ENCODE measurements around the gene RAP2B. TPM values are rescaled to one million over a fixed set of nuclear protein-coding genes. Genes with fewer than 3 reads are reported as not detected.

RAP2B gene
- total and polyA plus RNA-seq, 7 experiments from 2014 or later, result 10.6 to 30.3 (median 24.3) TPM

DNA sequence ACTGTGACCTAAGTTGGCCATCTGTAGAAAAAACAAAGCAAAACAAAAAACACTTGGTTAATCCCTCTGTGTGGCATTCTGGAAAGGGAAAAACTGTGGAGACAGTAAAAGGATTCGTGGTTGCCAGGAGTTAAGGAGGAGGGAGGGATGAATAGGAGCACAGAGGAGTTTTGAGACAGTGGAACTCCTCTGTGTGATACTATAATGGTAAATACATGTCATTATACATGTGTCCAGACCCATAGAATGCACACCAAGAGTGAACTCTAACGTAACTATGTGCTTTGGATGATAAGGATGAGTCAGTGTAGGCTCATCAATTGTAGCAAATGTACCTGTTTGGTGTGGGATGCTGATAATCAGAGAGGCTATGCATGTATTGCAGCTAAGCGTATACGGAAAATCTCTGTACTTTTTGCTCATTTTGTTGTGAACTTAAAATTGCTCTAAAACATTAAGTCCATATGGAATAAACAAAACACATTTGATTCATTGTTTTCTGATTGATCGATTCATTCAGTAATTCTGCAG, 33.4 kb downstream of the RAP2B start:
- intact Hi-C loops (cut with micrococcal nuclease), result no loop called here
- ATAC-seq (no peak), DNase-seq (no peak)
- peaks cover 0 to 3% (median 0%) of the 10 kb centered on the region in 5 donors for H3K36me3 Mint-ChIP-seq
- Histone ChIP-seq H3K9me3 (ENCODE audit: control insufficient read depth in 2 of 3, low read length in 3 of 3) (no peaks in the 10 kb centered on the region), H3K36me3 (ENCODE audit: control insufficient read depth in 2 of 3, insufficient read depth in 3 of 3, low read length in 3 of 3) (no peaks in the 10 kb centered on the region), H3K4me3 (ENCODE audit: low read length) (no peak overlapping the region), H3K27me3 (ENCODE audit: control insufficient read depth in 2 of 2, insufficient read depth in 2 of 2, low read length in 2 of 2) (no peaks in the 10 kb centered on the region), H3K27ac (ENCODE audit: low read depth, low read length) (no peak overlapping the region), H3K4me1 (ENCODE audit: control insufficient read depth in 2 of 2, insufficient read depth in 2 of 2, low read length in 2 of 2) (no peaks in the 10 kb centered on the region)
- peaks cover 0 to 5% (median 0%) of the 10 kb centered on the region in 7 donors for H3K4me1 Mint-ChIP-seq
- H3K9me3 Mint-ChIP-seq, result no peaks in the 10 kb centered on the region
- POLR2A ChIA-PET, result interaction anchor here (1.3 kb wide), 1 partner anchor 9 kb away, joined by 4 read pairs; no protein-coding TSS in a partner anchor
- H3K4me3 Mint-ChIP-seq, result no peak overlapping the region
- CTCF ChIA-PET, result no interaction called here
- H3K27me3 Mint-ChIP-seq, result no peaks in the 10 kb centered on the region
- H3K27ac Mint-ChIP-seq, result no peak overlapping the region

DNA sequence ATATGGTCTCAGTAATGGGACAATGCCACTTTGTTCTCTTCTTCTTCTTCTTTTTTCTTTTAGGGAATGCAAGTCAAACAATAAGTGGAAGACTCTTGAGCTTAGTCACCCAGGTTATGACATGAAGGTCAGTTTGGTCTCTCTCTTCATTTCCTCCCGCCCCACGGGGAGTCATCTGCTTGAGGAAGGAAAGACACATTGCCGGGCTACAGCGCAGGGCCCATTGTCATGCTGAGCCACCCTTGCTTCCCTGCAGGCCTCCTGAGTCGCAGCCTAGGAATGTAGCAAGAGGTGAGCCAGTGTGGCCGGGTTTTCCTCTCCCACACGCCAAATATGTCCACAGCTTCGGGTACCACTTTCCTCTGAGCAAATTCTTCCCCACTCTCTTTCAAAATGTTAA, 47.6 kb downstream of the RAP2B start:
- peaks cover 0 to 1% (median 0%) of the 10 kb centered on the region in 5 donors for H3K27me3 Mint-ChIP-seq
- intact Hi-C loops (cut with micrococcal nuclease), result no loop called here
- ATAC-seq (peak; percentile 85), DNase-seq (no peak)
- Histone ChIP-seq H3K27me3 (ENCODE audit: control insufficient read depth in 2 of 2, insufficient read depth in 2 of 2, low read length in 2 of 2) (no peaks in the 10 kb centered on the region), H3K4me1 (ENCODE audit: control insufficient read depth in 2 of 2, insufficient read depth in 2 of 2, low read length in 2 of 2) (peaks cover 6 to 14% of the 10 kb centered on the region in 2 donors), H3K9me3 (ENCODE audit: control insufficient read depth in 2 of 3, low read length in 3 of 3) (no peaks in the 10 kb centered on the region), H3K27ac (ENCODE audit: low read depth, low read length) (no peak overlapping the region), H3K36me3 (ENCODE audit: control insufficient read depth in 2 of 3, insufficient read depth in 3 of 3, low read length in 3 of 3) (no peaks in the 10 kb centered on the region), H3K4me3 (ENCODE audit: low read length) (no peak overlapping the region)
- H3K4me3 Mint-ChIP-seq, result peak overlapping the region in 9 of 10 donors; percentile 20 to 80 (median 72)
- ChIA-PET CTCF (interaction anchor here (0.6 to 2.9 kb wide), 14 partner anchors 9 to 81 kb away, joined by 3 to 17 read pairs (median 4); no protein-coding TSS in a partner anchor), POLR2A (interaction anchor here (0.6 to 1.9 kb wide), 6 partner anchors 9 to 392 kb away, joined by 3 to 15 read pairs (median 4); partner anchors contain the start of gene RAP2B)
- H3K36me3 Mint-ChIP-seq, result peaks cover 0 to 3% (median 0%) of the 10 kb centered on the region in 5 donors
- peaks cover 0 to 4% (median 0%) of the 10 kb centered on the region in 11 donors for H3K9me3 Mint-ChIP-seq
- peak overlapping the region in 7 of 9 donors; percentile 0 to 87 (median 71) for H3K27ac Mint-ChIP-seq
- peaks cover 15 to 60% (median 45%) of the 10 kb centered on the region in 7 donors for H3K4me1 Mint-ChIP-seq

GRCh38 chr3:153210146-153210545, 48.1 kb downstream of the RAP2B start:
- H3K36me3 Mint-ChIP-seq, result peaks cover 0 to 3% (median 0%) of the 10 kb centered on the region in 5 donors
- H3K36me3 ChIP-seq (ENCODE audit: control insufficient read depth in 2 of 3, insufficient read depth in 3 of 3, low read length in 3 of 3), result no peaks in the 10 kb centered on the region
- ChIA-PET CTCF (interaction anchor here (0.6 to 2.9 kb wide), 17 partner anchors 10 to 182 kb away, joined by 3 to 17 read pairs (median 4); no protein-coding TSS in a partner anchor), POLR2A (interaction anchor here (0.6 to 1.9 kb wide), 7 partner anchors 8 to 391 kb away, joined by 3 to 15 read pairs (median 4); partner anchors contain the start of gene RAP2B)
- intact Hi-C loops (cut with micrococcal nuclease), result loop anchor here (1.0 to 5.0 kb wide), 9 partner anchors 11 to 559 kb away; no protein-coding TSS in a partner anchor
- DNase-seq (peak in 7 of 9 donors; percentile 23 to 57 (median 35)), ATAC-seq (peak; percentile 76)
- H3K4me3 ChIP-seq (ENCODE audit: low read length), result no peak overlapping the region
- peaks cover 0 to 4% (median 0%) of the 10 kb centered on the region in 11 donors for H3K9me3 Mint-ChIP-seq
- H3K27me3 Mint-ChIP-seq, result peaks cover 0 to 1% (median 0%) of the 10 kb centered on the region in 5 donors
- peak overlapping the region; percentile 20 to 80 (median 72) for H3K4me3 Mint-ChIP-seq
- H3K27ac ChIP-seq (ENCODE audit: low read depth, low read length), result peak overlapping the region; percentile 26
- H3K27me3 ChIP-seq (ENCODE audit: control insufficient read depth in 2 of 2, insufficient read depth in 2 of 2, low read length in 2 of 2), result no peaks in the 10 kb centered on the region
- H3K4me1 Mint-ChIP-seq, result peaks cover 15 to 62% (median 49%) of the 10 kb centered on the region in 7 donors
- H3K4me1 ChIP-seq (ENCODE audit: control insufficient read depth in 2 of 2, insufficient read depth in 2 of 2, low read length in 2 of 2), result peaks cover 6 to 14% of the 10 kb centered on the region in 2 donors
- peak overlapping the region in 8 of 9 donors; percentile 52 to 87 (median 73) for H3K27ac Mint-ChIP-seq
- no peaks in the 10 kb centered on the region for H3K9me3 ChIP-seq (ENCODE audit: control insufficient read depth in 2 of 3, low read length in 3 of 3)

DNA sequence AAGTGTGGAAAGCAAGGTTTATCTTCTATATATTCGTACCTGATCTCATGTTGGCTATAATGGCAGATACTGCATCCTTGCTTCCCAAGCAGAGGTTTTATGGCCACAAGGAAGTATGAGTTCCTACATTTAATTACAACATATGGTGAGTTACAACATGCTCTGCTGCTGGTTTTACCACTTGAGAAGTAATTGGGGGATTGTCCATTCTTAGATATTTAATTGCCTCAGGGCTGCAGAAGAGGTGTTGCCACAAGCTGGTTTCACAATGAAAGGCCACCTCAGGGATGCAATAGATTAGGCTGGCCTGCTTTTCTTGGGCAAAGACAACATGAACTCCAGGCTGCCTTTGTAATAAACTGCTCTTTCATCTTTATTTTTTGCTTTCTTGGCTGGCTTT, 48.6 kb downstream of the RAP2B start:
- Mint-ChIP-seq H3K27me3 (peaks cover 0 to 1% (median 0%) of the 10 kb centered on the region in 5 donors), H3K27ac (peak overlapping the region in 7 of 9 donors; percentile 38 to 87 (median 71)), H3K9me3 (peaks cover 0 to 4% (median 0%) of the 10 kb centered on the region in 11 donors), H3K36me3 (peaks cover 0 to 3% (median 0%) of the 10 kb centered on the region in 5 donors), H3K4me3 (peak overlapping the region in 6 of 10 donors; percentile 20 to 80 (median 72)), H3K4me1 (peaks cover 15 to 65% (median 54%) of the 10 kb centered on the region in 7 donors)
- POLR2A ChIA-PET, result interaction anchor here (0.6 to 1.9 kb wide), 4 partner anchors 9 to 50 kb away, joined by 3 to 15 read pairs (median 5); no protein-coding TSS in a partner anchor
- H3K4me1 ChIP-seq (ENCODE audit: control insufficient read depth in 2 of 2, insufficient read depth in 2 of 2, low read length in 2 of 2), result peaks cover 6 to 14% of the 10 kb centered on the region in 2 donors
- CTCF ChIA-PET, result interaction anchor here (0.7 to 2.9 kb wide), 11 partner anchors 10 to 182 kb away, joined by 3 to 17 read pairs (median 4); no protein-coding TSS in a partner anchor
- H3K9me3 ChIP-seq (ENCODE audit: control insufficient read depth in 2 of 3, low read length in 3 of 3), result no peaks in the 10 kb centered on the region
- ATAC-seq, result peak; percentile 15
- H3K36me3 ChIP-seq (ENCODE audit: control insufficient read depth in 2 of 3, insufficient read depth in 3 of 3, low read length in 3 of 3), result no peaks in the 10 kb centered on the region
- no peak for DNase-seq
- H3K27ac ChIP-seq (ENCODE audit: low read depth, low read length), result peak overlapping the region; percentile 26
- no peak overlapping the region for H3K4me3 ChIP-seq (ENCODE audit: low read length)
- intact Hi-C loops (cut with micrococcal nuclease), result loop anchor here (1.0 to 5.0 kb wide), 9 partner anchors 11 to 558 kb away; no protein-coding TSS in a partner anchor
- no peaks in the 10 kb centered on the region for H3K27me3 ChIP-seq (ENCODE audit: control insufficient read depth in 2 of 2, insufficient read depth in 2 of 2, low read length in 2 of 2)

DNA sequence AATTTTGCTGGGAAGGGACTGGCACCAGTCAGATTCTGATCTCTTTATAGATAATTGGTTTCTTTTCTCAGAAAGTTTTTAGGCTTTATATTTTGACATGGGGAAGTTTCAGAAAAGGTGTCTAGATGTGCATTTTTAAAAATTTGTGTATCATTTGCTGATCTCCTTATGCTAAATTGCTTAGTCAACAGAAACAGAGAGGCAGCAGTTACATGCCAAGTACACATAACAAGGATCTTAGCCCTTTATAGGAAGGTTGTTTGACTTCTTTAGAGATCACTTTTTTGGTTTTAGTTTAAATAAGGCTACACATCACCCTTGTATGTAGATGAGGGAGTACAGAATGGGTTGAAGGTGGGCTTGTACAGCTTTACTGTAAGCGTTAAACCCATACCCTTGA, 53.5 kb downstream of the RAP2B start:
- peaks cover 4 to 20% (median 13%) of the 10 kb centered on the region in 5 donors for H3K36me3 Mint-ChIP-seq
- Histone ChIP-seq H3K27me3 (ENCODE audit: control insufficient read depth in 2 of 2, insufficient read depth in 2 of 2, low read length in 2 of 2) (no peaks in the 10 kb centered on the region), H3K4me1 (ENCODE audit: control insufficient read depth in 2 of 2, insufficient read depth in 2 of 2, low read length in 2 of 2) (peaks cover 12 to 31% of the 10 kb centered on the region in 2 donors), H3K9me3 (ENCODE audit: control insufficient read depth in 2 of 3, low read length in 3 of 3) (no peaks in the 10 kb centered on the region), H3K36me3 (ENCODE audit: control insufficient read depth in 2 of 3, insufficient read depth in 3 of 3, low read length in 3 of 3) (no peaks in the 10 kb centered on the region), H3K27ac (ENCODE audit: low read depth, low read length) (no peak overlapping the region), H3K4me3 (ENCODE audit: low read length) (no peak overlapping the region)
- ATAC-seq (no peak), DNase-seq (no peak)
- ChIA-PET POLR2A (interaction anchor here (1.2 kb wide), 1 partner anchor 54 kb away, joined by 3 read pairs; no protein-coding TSS in a partner anchor), CTCF (no interaction called here)
- no peak overlapping the region for H3K4me3 Mint-ChIP-seq
- H3K4me1 Mint-ChIP-seq, result peaks cover 28 to 81% (median 57%) of the 10 kb centered on the region in 7 donors
- H3K27me3 Mint-ChIP-seq, result peaks cover 0 to 1% (median 0%) of the 10 kb centered on the region in 5 donors
- intact Hi-C loops (cut with micrococcal nuclease), result no loop called here
- H3K9me3 Mint-ChIP-seq, result peaks cover 0 to 17% (median 2%) of the 10 kb centered on the region in 11 donors
- peak overlapping the region in 3 of 9 donors; percentile 37 to 54 (median 47) for H3K27ac Mint-ChIP-seq

DNA sequence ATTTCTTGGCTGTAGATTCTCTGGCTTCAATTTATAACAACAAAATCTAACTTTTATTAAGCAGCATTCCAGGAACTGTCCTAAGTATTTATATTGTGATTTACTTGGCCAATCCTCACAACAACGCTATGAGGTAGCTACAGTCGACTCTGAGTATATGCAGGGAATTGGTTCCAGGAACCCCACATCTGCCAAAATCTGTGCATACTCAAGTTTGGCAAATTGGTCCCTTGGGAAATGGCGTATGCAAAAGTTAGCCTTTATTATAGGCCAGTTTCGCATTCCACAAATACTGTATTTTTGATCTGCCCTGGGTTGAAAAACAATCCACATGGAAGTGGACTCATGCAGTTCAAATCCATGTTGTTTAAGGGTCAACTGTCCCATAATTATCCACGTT, 53.9 kb downstream of the RAP2B start:
- H3K27me3 Mint-ChIP-seq, result peaks cover 0 to 1% (median 0%) of the 10 kb centered on the region in 5 donors
- DNase-seq (no peak), ATAC-seq (no peak)
- Histone ChIP-seq H3K27ac (ENCODE audit: low read depth, low read length) (no peak overlapping the region), H3K4me3 (ENCODE audit: low read length) (no peak overlapping the region), H3K4me1 (ENCODE audit: control insufficient read depth in 2 of 2, insufficient read depth in 2 of 2, low read length in 2 of 2) (peaks cover 12 to 31% of the 10 kb centered on the region in 2 donors), H3K27me3 (ENCODE audit: control insufficient read depth in 2 of 2, insufficient read depth in 2 of 2, low read length in 2 of 2) (no peaks in the 10 kb centered on the region), H3K36me3 (ENCODE audit: control insufficient read depth in 2 of 3, insufficient read depth in 3 of 3, low read length in 3 of 3) (no peaks in the 10 kb centered on the region), H3K9me3 (ENCODE audit: control insufficient read depth in 2 of 3, low read length in 3 of 3) (no peaks in the 10 kb centered on the region)
- intact Hi-C loops (cut with micrococcal nuclease), result no loop called here
- ChIA-PET CTCF (interaction anchor here (0.9 kb wide), 1 partner anchor 74 kb away, joined by 3 read pairs; no protein-coding TSS in a partner anchor), POLR2A (interaction anchor here (1.2 kb wide), 1 partner anchor 54 kb away, joined by 3 read pairs; no protein-coding TSS in a partner anchor)
- H3K27ac Mint-ChIP-seq, result peak overlapping the region in 1 of 9 donors; percentile 37
- peaks cover 31 to 81% (median 54%) of the 10 kb centered on the region in 7 donors for H3K4me1 Mint-ChIP-seq
- H3K36me3 Mint-ChIP-seq, result peaks cover 4 to 21% (median 13%) of the 10 kb centered on the region in 5 donors
- no peak overlapping the region for H3K4me3 Mint-ChIP-seq
- H3K9me3 Mint-ChIP-seq, result peaks cover 0 to 18% (median 2%) of the 10 kb centered on the region in 11 donors

Data from naive thymus-derived CD4-positive, alpha-beta T cell (primary cell).